Fibroblast of lung (primary cell): ENCODE results near the gene KRT74. TPM values are rescaled to one million over a fixed set of nuclear protein-coding genes. Genes with fewer than 3 reads are reported as not detected.

Source experiments
- DNase-seq, 2 donors: peaks; one replicate each; pipeline versions ENCODE4 v3.0.0 to v3.0.0-alpha.2; 2010; ENCODE audit warnings: low read depth in 2 of 2
- H2AFZ ChIP-seq: 2 replicates; pipeline ENCODE4 v1.5.1; 2012; ENCODE audit warnings: low read length, control low read depth, inconsistent platforms
- H3K27ac ChIP-seq: 2 replicates; pipeline ENCODE4 v1.5.1; 2011; ENCODE audit warnings: low read length, control low read depth; ENCODE audit not compliant: insufficient read depth
- H3K27me3 ChIP-seq: 2 replicates; pipeline ENCODE4 v1.5.1; 2011; ENCODE audit warnings: mild to moderate bottlenecking, low read length; ENCODE audit not compliant: control insufficient read depth, insufficient read depth
- H3K36me3 ChIP-seq: 2 replicates; pipeline ENCODE4 v1.5.1; 2011; ENCODE audit warnings: low read length; ENCODE audit not compliant: control insufficient read depth, insufficient read depth
- H3K4me1 ChIP-seq: 2 replicates; pipeline ENCODE4 v1.5.1; 2011; ENCODE audit warnings: low read length; ENCODE audit not compliant: control insufficient read depth, insufficient read depth; ENCODE audit errors: extremely low read depth
- H3K4me2 ChIP-seq: 2 replicates; pipeline ENCODE4 v1.5.1; 2011; ENCODE audit warnings: low read length, control low read depth; ENCODE audit not compliant: insufficient read depth; ENCODE audit errors: extremely low read depth
- H3K4me3 ChIP-seq, 4 experiments: fragments of 200-600 bp in 1 of 4; sonication (generic) in 1 of 4; replicated peaks in 1 of 4; 2 replicates each; pipeline ENCODE4 v1.5.1; 2011 to 2016; ENCODE audit warnings: low read length in 4 of 4, low read depth in 3 of 4, mild to moderate bottlenecking in 3 of 4, control low read depth in 2 of 4, inconsistent platforms in 1 of 4, mixed read lengths in 1 of 4; ENCODE audit not compliant: insufficient read depth in 1 of 4; ENCODE audit errors: control extremely low read depth in 1 of 4
- H3K79me2 ChIP-seq: 2 replicates; pipeline ENCODE4 v1.5.1; 2012; ENCODE audit warnings: mild to moderate bottlenecking, low read length, inconsistent platforms; ENCODE audit not compliant: control insufficient read depth, insufficient read depth
- H3K9ac ChIP-seq: 2 replicates; pipeline ENCODE4 v1.5.1; 2011; ENCODE audit warnings: mild to moderate bottlenecking, low read length, control low read depth; ENCODE audit not compliant: insufficient read depth
- H3K9me3 ChIP-seq: 2 replicates; pipeline ENCODE4 v1.5.1; 2012; ENCODE audit warnings: low read depth, low read length; ENCODE audit not compliant: control insufficient read depth, insufficient read depth
- H4K20me1 ChIP-seq: 2 replicates; pipeline ENCODE4 v1.5.1; 2011; ENCODE audit warnings: low read length; ENCODE audit not compliant: control insufficient read depth, insufficient read depth; ENCODE audit errors: extremely low read depth
- EZH2 ChIP-seq: IDR thresholded peaks from 2 replicates; pipeline ENCODE4 v1.5.1; 2012; ENCODE audit warnings: low read length, control low read depth, mild to moderate bottlenecking; ENCODE audit errors: missing control alignments
- polyA plus RNA-seq, 2 donors: library from polyadenylated mRNA; depleted of rRNA in 1 of 2; stranded (reverse) in 1 of 2; unstranded in 1 of 2; fragments of >200 nt; gene quantifications; 2 replicates each; pipeline ENCODE4 v1.2.1, GENCODE V29; 2011 to 2012; ENCODE audit warnings: missing spikeins in 1 of 2
- total RNA-seq: library from RNA; depleted of rRNA; stranded (reverse); fragments of >200 nt; gene quantifications from 2 replicates; pipeline ENCODE4 v1.2.1, GENCODE V29; 2014
- TF ChIP-seq, protein P1 (sequence below), 2 donors: IDR thresholded peaks in 1 of 2; conservative IDR thresholded peaks in 1 of 2; 1 replicate in 1 of 2; 2 replicates in 1 of 2; pipeline ENCODE4 v1.5.1; 2011 to 2012; ENCODE audit warnings: low read length in 2 of 2, control low read depth in 1 of 2, inconsistent platforms in 1 of 2, low read depth in 1 of 2, mild to moderate bottlenecking in 1 of 2

The KRT74 gene
- total and polyA plus RNA-seq, 2 donors (not counting 1 experiment from before 2014, with no cell fraction given), result not detected

DNA sequence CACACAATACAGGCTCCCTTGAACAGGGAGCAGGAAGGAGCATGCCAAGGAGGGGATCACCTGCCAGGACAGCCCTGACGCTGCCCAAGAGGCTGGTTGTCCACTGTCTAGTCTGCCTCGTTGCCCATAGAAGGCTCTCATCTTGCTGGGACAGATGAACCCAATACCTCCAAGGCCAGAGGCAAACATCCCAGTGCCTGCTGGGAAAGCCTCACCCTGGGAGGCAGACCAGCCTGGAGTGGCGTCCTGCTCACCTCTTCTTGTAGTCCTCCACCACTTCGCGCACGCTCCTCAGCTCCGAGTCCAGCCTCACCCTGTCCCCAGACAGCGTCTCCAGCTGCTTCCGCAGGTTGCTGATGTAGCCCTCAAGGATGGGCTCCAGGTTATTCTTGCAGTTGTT is 42.3 kb upstream of the KRT74 start:
- TF ChIP-seq, protein P1, sequence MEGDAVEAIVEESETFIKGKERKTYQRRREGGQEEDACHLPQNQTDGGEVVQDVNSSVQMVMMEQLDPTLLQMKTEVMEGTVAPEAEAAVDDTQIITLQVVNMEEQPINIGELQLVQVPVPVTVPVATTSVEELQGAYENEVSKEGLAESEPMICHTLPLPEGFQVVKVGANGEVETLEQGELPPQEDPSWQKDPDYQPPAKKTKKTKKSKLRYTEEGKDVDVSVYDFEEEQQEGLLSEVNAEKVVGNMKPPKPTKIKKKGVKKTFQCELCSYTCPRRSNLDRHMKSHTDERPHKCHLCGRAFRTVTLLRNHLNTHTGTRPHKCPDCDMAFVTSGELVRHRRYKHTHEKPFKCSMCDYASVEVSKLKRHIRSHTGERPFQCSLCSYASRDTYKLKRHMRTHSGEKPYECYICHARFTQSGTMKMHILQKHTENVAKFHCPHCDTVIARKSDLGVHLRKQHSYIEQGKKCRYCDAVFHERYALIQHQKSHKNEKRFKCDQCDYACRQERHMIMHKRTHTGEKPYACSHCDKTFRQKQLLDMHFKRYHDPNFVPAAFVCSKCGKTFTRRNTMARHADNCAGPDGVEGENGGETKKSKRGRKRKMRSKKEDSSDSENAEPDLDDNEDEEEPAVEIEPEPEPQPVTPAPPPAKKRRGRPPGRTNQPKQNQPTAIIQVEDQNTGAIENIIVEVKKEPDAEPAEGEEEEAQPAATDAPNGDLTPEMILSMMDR (conservative IDR thresholded peaks at IDR 0.05 in 1 of 2, IDR thresholded peaks at IDR 0.05 in 1 of 2; ENCODE audit: low read depth in 1 of 2, low read length in 2 of 2), result no peak
- no peak for TF ChIP-seq EZH2
- Histone ChIP-seq H3K27ac (no peak overlapping the region), H2AFZ (no peak overlapping the region), H3K27me3 (no peaks in the 10 kb centered on the region), H4K20me1 (peaks cover 2% of the 10 kb centered on the region), H3K4me3 (no peak overlapping the region), H3K9me3 (no peaks in the 10 kb centered on the region), H3K9ac (no peak overlapping the region), H3K36me3 (no peaks in the 10 kb centered on the region), H3K79me2 (no peaks in the 10 kb centered on the region), H3K4me1 (no peaks in the 10 kb centered on the region), H3K4me2 (no peak overlapping the region)
- DNase-seq, result no peak

DNA sequence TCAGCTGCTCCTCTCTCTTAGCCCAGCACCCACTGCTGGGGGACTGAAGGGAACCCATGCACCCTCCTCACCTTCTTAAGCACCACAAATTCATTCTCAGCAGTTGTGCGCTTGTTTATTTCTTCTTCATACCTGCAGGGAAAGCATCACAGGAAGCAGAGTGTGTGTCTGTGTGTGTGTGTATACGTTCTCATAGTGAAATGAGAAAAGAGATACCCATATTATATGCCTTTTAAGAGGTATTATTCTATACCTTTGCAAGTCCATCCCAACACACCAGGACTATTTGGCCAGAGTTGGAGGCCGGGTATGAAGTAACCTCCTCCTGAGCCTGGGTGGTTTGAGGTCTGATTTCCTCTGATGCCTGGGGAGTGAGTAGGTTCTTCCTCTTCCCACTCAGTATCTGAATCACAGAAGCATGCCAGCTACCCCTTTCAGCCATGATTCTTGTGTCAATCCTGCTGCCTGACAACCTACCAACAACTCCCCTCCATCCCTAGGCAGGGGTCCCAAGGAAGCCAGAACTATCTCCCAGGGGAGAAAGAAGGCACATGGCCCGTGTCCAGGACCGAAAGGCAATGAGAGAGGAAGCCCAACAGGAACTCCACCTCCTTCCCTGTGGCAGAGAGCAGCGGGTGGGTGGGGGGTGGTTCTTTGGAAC is 41.7 kb upstream of the KRT74 start:
- Histone ChIP-seq H3K79me2 (no peaks in the 10 kb centered on the region), H3K4me2 (no peak overlapping the region), H3K36me3 (no peaks in the 10 kb centered on the region), H3K27me3 (no peaks in the 10 kb centered on the region), H3K27ac (no peak overlapping the region), H3K9me3 (no peaks in the 10 kb centered on the region), H3K4me1 (no peaks in the 10 kb centered on the region), H2AFZ (no peak overlapping the region), H3K9ac (no peak overlapping the region), H4K20me1 (peaks cover 2% of the 10 kb centered on the region), H3K4me3 (no peak overlapping the region)
- TF ChIP-seq, protein P1 (conservative IDR thresholded peaks at IDR 0.05 in 1 of 2, IDR thresholded peaks at IDR 0.05 in 1 of 2; ENCODE audit: low read depth in 1 of 2, low read length in 2 of 2), result no peak
- no peak for TF ChIP-seq EZH2
- DNase-seq, result peak in 1 of 2 donors; percentile 27

DNA sequence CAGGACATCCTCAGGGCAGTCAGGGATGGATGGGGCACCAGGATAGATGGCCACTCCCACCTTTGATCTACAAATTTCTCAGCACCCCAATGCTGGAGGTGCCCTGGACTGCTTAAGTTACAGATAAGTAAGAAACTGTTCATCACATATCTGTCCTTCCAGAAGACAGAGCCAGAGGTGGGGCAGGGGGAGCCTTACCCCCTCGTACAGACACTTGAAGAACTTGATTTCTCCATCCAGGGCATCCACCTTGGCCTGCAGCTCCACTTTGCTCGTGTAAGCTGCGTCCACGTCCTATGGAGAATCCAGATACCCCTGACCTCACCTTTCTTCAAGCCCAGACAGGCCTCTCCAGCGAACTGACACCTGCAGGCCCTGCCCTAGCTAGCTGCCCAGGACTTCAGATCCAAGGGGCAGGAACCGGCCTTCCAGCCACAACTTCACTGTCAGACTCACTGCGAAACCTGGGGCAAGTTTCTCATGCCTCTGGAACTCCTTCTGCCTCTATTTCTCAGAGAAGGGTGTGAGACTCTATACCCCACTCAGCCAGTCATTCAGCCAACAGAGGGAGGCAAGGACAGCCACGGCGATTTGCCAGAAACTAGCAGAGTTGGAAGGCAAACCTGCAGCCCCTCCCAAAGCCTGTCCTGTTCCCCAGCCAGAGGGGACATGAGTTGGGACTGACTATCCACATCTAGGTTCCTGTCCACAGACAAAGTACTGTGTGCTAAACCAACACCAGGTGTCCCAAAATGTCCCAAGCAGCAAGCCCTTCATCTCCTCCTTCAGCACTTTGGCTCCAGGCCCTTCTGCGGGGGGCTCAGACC is 41.0 kb upstream of the KRT74 start:
- H3K4me1 ChIP-seq, result no peaks in the 10 kb centered on the region
- H3K36me3 ChIP-seq, result no peaks in the 10 kb centered on the region
- H3K9me3 ChIP-seq, result no peaks in the 10 kb centered on the region
- no peak overlapping the region for H3K27ac ChIP-seq
- DNase-seq, result no peak
- TF ChIP-seq EZH2, result no peak
- TF ChIP-seq, protein P1 (conservative IDR thresholded peaks at IDR 0.05 in 1 of 2, IDR thresholded peaks at IDR 0.05 in 1 of 2; ENCODE audit: low read depth in 1 of 2, low read length in 2 of 2), result no peak
- no peak overlapping the region for H2AFZ ChIP-seq
- H3K4me3 ChIP-seq, result no peak overlapping the region
- H3K4me2 ChIP-seq, result no peak overlapping the region
- peaks cover 2% of the 10 kb centered on the region for H4K20me1 ChIP-seq
- H3K79me2 ChIP-seq, result no peaks in the 10 kb centered on the region
- peaks cover 3% of the 10 kb centered on the region for H3K27me3 ChIP-seq
- H3K9ac ChIP-seq, result no peak overlapping the region
